LoVo (cell line): ENCODE measurements around the gene NANOS2.

Experiments
- DNase-seq: peaks from one replicate; pipeline ENCODE4 v3.0.0-alpha.2; 2016; ENCODE audit warnings: low spot score

Gene NANOS2

GRCh38 chr19:45895519-45895972, 19.0 kb downstream of the NANOS2 start:
- no peak for DNase-seq

DNA sequence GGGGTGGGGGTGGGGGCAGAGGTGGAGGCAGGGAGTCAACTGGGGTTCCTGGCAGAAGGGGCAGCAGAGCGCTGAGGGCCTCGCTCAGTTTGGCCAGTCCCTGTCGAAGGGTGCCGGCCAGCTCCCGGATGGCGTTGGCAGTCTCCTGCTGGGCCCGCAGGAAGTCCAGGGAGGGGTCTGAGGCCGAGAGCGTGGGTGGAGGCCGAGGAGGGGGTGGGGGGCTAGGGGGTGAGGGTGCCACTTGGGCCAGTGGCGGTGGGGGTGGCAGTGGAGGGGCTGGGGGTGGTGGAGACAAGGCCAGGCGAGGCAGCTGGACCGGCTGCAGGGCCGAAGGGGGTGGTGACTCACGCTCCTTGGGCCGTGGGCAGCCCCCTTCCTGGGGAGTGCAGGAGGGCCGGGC, 23.7 kb downstream of the NANOS2 start:
- DNase-seq = no peak

GRCh38 chr19:45889210-45889885, 25.2 kb downstream of the NANOS2 start:
- no peak for DNase-seq

DNA sequence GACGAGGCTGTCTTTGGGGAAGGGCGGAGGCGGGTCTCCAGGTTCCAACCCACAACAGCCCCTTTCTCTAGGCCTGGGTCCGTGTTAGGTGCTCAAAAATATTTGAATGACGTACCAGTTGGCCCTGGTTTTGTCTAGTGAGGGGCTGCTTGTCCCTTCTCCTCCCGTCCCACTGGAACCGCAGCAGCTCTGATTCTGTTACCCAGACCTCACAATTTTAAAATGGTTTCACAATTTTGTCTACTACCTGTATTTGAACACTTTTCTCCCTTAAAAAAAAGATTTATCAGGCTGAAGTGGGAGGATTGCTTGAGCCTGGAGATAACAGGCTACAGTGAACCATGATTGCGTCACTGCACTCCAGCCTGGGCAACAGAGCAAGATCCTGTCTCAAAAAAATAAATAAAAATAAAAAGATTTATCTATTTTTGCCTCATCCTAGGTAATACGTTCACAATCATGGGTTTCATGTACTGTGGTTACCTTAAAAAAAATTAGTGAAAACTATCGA, 27.3 kb downstream of the NANOS2 start:
- no peak for DNase-seq

GRCh38 chr19:45886427-45887199, 28.0 kb downstream of the NANOS2 start:
- peak; percentile 92 for DNase-seq

GRCh38 chr19:45885556-45886426, 28.8 kb downstream of the NANOS2 start, which contains the start of gene IRF2BP1:
Gene IRF2BP1 (minus strand): TSS chr19:45886141. CDS start chr19:45885774, 367 bp downstream.
- DNase-seq = peak; percentile 93

DNA sequence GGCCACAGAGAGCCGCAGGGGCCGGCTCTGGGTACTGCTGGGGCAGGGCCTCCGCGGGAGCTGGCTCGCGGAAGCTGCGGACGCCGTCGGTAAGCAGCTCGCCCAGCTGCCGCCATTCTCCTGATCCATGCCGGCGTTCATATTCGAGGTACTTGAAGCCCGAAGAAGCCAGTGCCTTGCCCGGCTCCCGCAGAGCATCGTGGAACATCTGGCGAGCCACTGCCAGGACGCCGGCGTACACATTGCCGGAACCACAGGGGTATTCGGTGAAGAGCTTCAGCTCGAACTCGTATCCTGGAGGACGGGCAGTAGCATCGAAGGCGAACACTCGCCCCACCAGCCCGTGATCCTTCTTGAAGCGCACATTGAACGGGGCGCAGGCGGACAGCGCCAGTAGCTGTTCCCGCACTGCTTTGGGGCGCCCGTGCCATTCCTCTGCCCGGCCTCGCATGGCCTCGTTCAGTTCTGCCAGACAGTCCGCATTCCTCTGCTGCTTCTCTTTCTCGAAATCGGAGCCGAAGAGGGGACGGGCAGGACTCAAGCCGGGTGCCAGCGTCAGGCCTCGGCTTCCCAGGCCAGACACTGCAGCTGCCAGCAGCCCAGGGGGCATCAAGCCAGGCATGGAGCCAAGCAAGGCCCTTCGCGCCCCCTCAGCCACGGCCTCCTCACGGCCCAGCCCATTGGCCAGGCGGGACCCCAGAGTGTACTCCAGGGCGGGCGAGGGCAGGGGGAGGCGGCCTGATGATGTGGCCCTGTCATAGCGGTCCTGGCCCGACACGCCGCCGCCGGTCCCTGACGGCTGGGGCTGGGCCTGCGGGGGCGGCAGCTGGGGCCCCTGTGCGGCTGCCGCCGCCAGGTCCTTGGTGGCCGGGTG, 29.7 kb downstream of the NANOS2 start:
- no peak for DNase-seq

GRCh38 chr19:45883881-45884681, 30.5 kb downstream of the NANOS2 start:
- DNase-seq = no peak

GRCh38 chr19:45883586-45883880, 31.0 kb downstream of the NANOS2 start:
- DNase-seq = no peak

DNA sequence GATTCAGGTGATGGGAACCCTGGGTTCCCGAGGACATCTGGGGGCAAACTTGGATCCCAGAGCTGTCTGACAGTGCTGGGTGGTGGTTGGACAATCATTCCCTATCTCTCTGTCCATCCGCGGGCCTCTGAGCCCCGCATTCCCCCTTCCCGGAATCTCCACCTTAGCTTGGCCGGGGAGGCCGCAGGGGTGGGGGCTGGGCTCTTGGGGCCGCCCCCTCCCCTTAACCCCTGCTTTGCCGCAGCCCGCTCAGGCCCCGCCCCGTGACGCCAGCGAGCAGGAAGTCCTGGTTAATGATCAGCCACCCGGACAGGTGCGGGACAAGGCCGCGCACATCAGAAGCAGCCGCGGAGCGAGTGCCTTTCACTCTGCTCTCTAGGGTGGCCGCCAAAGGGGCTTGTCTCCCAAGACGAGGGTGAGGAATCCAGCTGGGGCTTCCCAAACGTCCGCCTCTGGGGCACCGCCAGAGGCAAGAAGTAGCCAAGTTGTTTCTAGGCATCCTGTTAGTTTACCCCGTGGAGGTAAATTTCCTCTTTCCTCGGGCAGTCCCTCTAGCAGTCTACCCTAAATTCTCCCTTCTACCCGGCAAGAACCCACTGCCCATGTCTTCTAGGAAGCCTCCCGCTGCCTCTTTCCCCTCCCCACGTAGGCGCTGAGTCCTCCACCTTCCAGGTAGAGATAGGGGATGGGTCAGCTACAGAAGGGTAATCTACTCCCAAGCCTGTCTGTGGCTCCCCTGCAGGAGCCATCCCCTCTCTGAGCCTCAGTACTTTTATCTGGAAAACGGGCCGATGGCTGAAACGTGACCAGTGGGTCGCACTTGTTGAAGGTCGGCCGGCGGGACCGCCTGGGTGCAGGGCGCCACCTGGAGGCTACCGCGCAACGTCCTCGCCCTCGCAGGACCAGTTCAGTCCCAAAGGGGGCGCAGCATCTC, 31.7 kb downstream of the NANOS2 start:
- peak; percentile 87 for DNase-seq

GRCh38 chr19:45881909-45882528, 32.6 kb downstream of the NANOS2 start:
- DNase-seq = no peak

DNA sequence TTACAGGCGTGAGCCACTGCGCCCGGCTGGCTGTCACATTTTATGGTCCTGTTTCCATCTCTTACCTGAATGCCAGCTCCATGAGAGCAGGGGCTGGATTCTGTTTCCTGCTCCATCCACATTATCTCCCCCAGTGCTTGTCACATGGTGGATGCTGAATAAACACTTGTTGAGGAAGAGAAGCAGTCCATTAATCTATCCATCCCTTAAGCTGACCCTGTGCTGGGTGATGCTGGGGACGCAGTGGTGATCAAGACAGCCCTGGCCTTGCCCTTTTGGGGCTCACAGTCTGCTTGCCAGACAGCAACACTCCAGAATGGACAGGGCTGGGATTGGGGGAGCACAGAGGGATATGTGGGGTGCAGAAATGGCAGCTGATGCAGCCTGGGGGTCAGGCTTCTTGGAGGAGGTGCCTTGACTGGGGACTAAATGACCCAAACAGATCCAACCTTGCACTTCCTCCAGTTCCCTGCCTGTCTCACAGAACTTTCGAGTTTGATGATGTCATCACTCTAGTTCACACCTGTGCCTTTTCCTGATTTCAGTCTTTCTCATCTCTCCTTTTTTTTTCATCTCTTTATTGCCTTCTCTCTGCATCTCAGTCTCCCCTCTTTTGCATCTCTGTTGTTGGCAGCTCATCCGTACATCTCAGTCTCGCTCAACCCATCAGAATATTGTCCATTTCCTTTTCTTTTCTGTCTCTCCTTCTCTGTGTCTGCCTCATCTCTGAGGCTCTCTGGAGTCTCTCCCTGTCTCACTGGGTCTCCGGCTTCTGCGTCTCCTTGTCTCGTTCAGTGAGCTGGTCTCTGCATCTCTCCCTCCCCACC, 33.3 kb downstream of the NANOS2 start:
- DNase-seq = no peak

DNA sequence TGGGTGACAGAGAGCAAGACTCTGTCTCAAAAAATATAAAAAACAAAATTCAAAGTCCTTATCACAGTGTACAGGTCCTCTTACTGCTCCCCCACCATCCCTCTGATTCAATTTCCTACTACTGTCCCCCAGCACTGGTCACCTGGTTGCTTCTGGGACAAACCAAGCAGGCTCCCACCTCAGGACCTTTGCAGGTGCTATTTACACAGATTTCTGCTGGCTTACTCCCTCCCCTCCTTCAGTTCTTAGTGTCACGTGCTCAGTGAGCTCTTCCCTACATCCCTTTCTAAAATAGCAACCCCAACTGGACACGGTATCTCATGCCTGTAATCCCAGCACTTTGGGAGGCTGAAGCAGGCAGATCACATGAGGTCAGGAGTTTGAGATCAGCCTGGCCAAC, 34.6 kb downstream of the NANOS2 start:
- no peak for DNase-seq

- DNase-seq = no peak
Measured at GRCh38 chr19:45879055-45879454, 35.5 kb downstream of the NANOS2 start.

DNA sequence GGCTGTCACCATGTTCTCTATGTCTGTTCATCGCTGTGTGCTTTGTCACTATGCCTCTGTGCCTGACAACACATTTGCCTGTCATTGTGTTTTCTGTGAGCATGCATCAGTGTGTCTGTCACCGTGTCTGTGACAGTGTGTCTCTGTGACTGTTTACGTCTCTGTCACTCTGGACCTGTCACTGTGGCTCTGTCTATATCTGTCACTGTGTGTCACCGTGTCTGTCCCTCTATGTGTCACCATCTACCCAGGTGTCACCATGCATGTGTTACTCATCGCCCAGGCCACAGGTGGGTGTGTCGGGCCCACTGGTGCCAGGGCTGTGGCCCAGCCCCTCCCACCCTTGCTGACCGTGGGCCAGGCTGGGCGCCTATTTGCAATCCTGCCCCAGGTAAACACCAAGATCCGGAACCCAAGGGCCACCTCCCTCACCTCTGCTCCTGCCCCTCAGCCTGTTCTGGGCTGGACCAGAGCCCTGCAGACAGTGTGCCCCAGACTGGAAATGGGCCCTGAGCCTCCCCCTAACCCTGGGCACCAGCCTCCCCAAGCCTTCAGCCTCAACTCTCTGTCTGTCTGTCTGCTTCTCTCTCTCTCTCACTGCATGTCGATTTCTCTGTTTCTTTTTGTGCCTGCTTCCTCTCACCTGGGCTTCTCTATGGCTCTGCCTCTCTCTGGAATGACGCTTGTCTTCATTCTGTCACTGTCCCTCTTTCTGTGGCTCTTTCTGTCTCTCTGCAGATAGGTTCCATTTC, 36.4 kb downstream of the NANOS2 start:
- DNase-seq = peak; percentile 60

- no peak for DNase-seq
Measured at GRCh38 chr19:45876411-45877197, 38.0 kb downstream of the NANOS2 start.

DNA sequence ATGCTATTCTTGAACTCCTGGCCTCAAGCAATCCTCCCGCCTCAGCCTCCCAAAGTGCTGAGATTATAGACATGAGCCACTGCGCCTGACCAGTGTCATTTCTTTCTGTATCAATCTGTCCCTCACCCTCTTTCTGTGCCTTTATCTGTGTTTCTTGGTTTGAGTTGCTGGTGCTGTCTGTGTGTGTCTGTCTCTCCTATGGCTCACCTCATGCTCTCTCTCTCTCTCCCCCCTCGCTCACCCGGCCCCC, 38.5 kb downstream of the NANOS2 start:
- no peak for DNase-seq
